MCF 10A (cell line): ENCODE measurements around the gene AHCY. TPM values are rescaled to one million over a fixed set of nuclear protein-coding genes. Genes with fewer than 3 reads are reported as not detected.

Experiments used
- BruUV-seq: library from RNA; stranded (reverse); fragments of 400-500 nt; replicated peaks from 2 replicates; lab custom pipeline; 2021; lab: Mats Ljungman, UMichigan
- CTCF ChIA-PET: fragments of 300-600 bp; sonication (Branson Sonifier 250); formaldehyde crosslinking; extraction: SDS; loops from one replicate; lab custom pipeline; 2021; ENCODE audit warnings: antibody characterized with exemption, inconsistent platforms; lab: Yijun Ruan, JAX
- POLR2A ChIA-PET: fragments of 300-600, 350-650 bp; sonication (Branson Sonifier 250); formaldehyde crosslinking; extraction: SDS; loops from one replicate; lab custom pipeline; 2020; ENCODE audit warnings: antibody characterized with exemption, inconsistent platforms; lab: Yijun Ruan, JAX
- DNase-seq: peaks from one replicate; pipeline ENCODE4 v3.0.0-alpha.2; 2018; ENCODE audit not compliant: unreplicated experiment
- H3K27ac Mint-ChIP-seq: one replicate; pipeline ENCODE4 v1.8.0; 2022; ENCODE audit warnings: mild to moderate bottlenecking, low read depth, mixed read lengths; ENCODE audit not compliant: unreplicated experiment
- H3K27me3 Mint-ChIP-seq: one replicate; pipeline ENCODE4 v1.8.0; 2022; ENCODE audit warnings: mixed read lengths; ENCODE audit not compliant: insufficient read depth, unreplicated experiment
- H3K36me3 Mint-ChIP-seq: one replicate; pipeline ENCODE4 v1.8.0; 2022; ENCODE audit warnings: mild to moderate bottlenecking, moderate library complexity, mixed read lengths; ENCODE audit not compliant: insufficient read depth, unreplicated experiment
- H3K4me1 Mint-ChIP-seq: one replicate; pipeline ENCODE4 v1.8.0; 2022; ENCODE audit warnings: mixed read lengths; ENCODE audit not compliant: insufficient read depth, unreplicated experiment
- H3K4me3 Mint-ChIP-seq: one replicate; pipeline ENCODE4 v1.8.0; 2022; ENCODE audit warnings: mild to moderate bottlenecking, moderate library complexity, mixed read lengths; ENCODE audit not compliant: unreplicated experiment
- H3K9me3 Mint-ChIP-seq: one replicate; pipeline ENCODE4 v1.8.0; 2022; ENCODE audit warnings: mixed read lengths; ENCODE audit not compliant: unreplicated experiment
- CTCF ChIP-seq: fragments of 200-600 bp; IDR thresholded peaks from one replicate; pipeline ENCODE4 v1.8.0; 2022; ENCODE audit warnings: antibody characterized with exemption, mild to moderate bottlenecking; ENCODE audit not compliant: unreplicated experiment
- intact Hi-C: fragments of 100-400 bp; cut with micrococcal nuclease; formaldehyde crosslinking; loops from 2 replicates; pipeline ENCODE4 v1.14.1; 2022
- total RNA-seq: library from RNA; stranded (reverse); gene quantifications from 2 replicates; pipeline ENCODE4 v1.2.3, GENCODE V29; 2022

The AHCY gene
- total RNA-seq, 1 experiment from 2014 or later: 175 TPM

- Mint-ChIP-seq H3K9me3 (no peaks in the 10 kb centered on the region), H3K27ac (no peak overlapping the region), H3K36me3 (peaks cover 5% of the 10 kb centered on the region), H3K27me3 (no peaks in the 10 kb centered on the region), H3K4me1 (peaks cover 11% of the 10 kb centered on the region), H3K4me3 (no peak overlapping the region)
- TF ChIP-seq CTCF: no peak
- CTCF ChIA-PET: interaction anchor here (0.5 to 1.3 kb wide), 7 partner anchors 8 to 201 kb away, joined by 3 to 6 read pairs (median 4); no protein-coding TSS in a partner anchor
- intact Hi-C loops: no loop called here
- POLR2A ChIA-PET: interaction anchor here (0.5 to 1.2 kb wide), 3 partner anchors 15 to 72 kb away, joined by 4 to 5 read pairs (median 4); no protein-coding TSS in a partner anchor
- no TSS peak for BruUV-seq
- no peak for DNase-seq
Observed at GRCh38 chr20:34320861-34321260, 17.7 kb upstream of the AHCY start.

GRCh38 chr20:34318609-34319443 lies 15.7 kb upstream of the AHCY start:
- BruUV-seq: no TSS peak
- Mint-ChIP-seq H3K27ac (peak overlapping the region; percentile 25), H3K9me3 (no peaks in the 10 kb centered on the region), H3K4me1 (peaks cover 25% of the 10 kb centered on the region), H3K4me3 (no peak overlapping the region), H3K36me3 (peaks cover 5% of the 10 kb centered on the region), H3K27me3 (no peaks in the 10 kb centered on the region)
- CTCF ChIA-PET: interaction anchor here (1.7 kb wide), 1 partner anchor 44 kb away, joined by 6 read pairs; the partner anchor contains the start of gene ITCH
- TF ChIP-seq CTCF: no peak
- intact Hi-C loops: no loop called here
- POLR2A ChIA-PET: interaction anchor here (0.6 kb wide), 2 partner anchors 87 to 90 kb away, joined by 5 read pairs; no protein-coding TSS in a partner anchor
- no peak for DNase-seq

- H3K27ac Mint-ChIP-seq: peak overlapping the region; percentile 43
- H3K27me3 Mint-ChIP-seq: no peaks in the 10 kb centered on the region
- ChIA-PET POLR2A (interaction anchor here (1.0 to 4.0 kb wide), 3 partner anchors 15 to 48 kb away, joined by 3 to 41 read pairs (median 5); no protein-coding TSS in a partner anchor), CTCF (interaction anchor here (0.6 to 0.9 kb wide), 3 partner anchors 24 to 118 kb away, joined by 3 to 4 read pairs (median 3); no protein-coding TSS in a partner anchor)
- intact Hi-C loops: no loop called here
- BruUV-seq: no TSS peak
- peak; percentile 84 for DNase-seq
- no peak for TF ChIP-seq CTCF
- no peaks in the 10 kb centered on the region for H3K9me3 Mint-ChIP-seq
- peaks cover 37% of the 10 kb centered on the region for H3K4me1 Mint-ChIP-seq
- peaks cover 5% of the 10 kb centered on the region for H3K36me3 Mint-ChIP-seq
- no peak overlapping the region for H3K4me3 Mint-ChIP-seq
Observed at GRCh38 chr20:34316196-34316814, 13.2 kb upstream of the AHCY start.
